Measurements from ENCODE around the gene URI1.

Gene URI1

DNA sequence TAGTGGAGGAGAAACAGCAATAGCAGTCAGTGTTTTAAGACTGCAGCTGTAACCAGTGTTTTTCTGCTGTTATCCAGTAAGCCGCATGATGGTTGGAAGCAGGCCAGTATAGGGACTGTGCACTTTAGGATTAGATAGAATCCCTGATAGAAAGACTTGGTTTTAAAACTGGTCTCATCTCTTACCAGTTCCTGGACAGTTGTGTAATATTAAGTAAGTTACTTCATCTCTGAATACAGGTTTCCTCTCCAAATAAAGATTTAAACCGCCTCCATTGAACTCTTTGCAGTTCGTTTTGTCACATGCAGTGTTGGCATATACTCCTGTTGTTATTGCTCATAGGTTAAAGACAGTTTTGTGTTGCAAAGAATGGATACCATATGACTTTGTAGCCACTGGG is 25.6 kb downstream of the URI1 start:
- H3K9me3 ChIP-seq (ENCODE audit: insufficient read depth, low read length, severe bottlenecking) = no peaks in the 10 kb centered on the region
- no peak for TF ChIP-seq EZH2 (IDR thresholded peaks at IDR 0.05; ENCODE audit: borderline replicate concordance, low read depth, low read length, severe bottlenecking)
- TF ChIP-seq, protein P1, sequence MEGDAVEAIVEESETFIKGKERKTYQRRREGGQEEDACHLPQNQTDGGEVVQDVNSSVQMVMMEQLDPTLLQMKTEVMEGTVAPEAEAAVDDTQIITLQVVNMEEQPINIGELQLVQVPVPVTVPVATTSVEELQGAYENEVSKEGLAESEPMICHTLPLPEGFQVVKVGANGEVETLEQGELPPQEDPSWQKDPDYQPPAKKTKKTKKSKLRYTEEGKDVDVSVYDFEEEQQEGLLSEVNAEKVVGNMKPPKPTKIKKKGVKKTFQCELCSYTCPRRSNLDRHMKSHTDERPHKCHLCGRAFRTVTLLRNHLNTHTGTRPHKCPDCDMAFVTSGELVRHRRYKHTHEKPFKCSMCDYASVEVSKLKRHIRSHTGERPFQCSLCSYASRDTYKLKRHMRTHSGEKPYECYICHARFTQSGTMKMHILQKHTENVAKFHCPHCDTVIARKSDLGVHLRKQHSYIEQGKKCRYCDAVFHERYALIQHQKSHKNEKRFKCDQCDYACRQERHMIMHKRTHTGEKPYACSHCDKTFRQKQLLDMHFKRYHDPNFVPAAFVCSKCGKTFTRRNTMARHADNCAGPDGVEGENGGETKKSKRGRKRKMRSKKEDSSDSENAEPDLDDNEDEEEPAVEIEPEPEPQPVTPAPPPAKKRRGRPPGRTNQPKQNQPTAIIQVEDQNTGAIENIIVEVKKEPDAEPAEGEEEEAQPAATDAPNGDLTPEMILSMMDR (IDR thresholded peaks at IDR 0.05; ENCODE audit: borderline replicate concordance, extremely low read depth, low read length, poor library complexity, severe bottlenecking) = no peak
- H3K4me3 ChIP-seq (ENCODE audit: low read depth in 1 of 2, low read length in 2 of 2) = no peak overlapping the region
- ATAC-seq (ENCODE audit: insufficient read depth, low read depth) (no peak), DNase-seq (no peak)
- no peaks in the 10 kb centered on the region for H3K36me3 ChIP-seq (ENCODE audit: insufficient read depth, low read length)
- no peak overlapping the region for H2AFZ ChIP-seq (ENCODE audit: low read depth, low read length)
- H3K27ac ChIP-seq (ENCODE audit: low read length) = no peak overlapping the region
- no peaks in the 10 kb centered on the region; the same call in 1 of the 2 replicates for H3K4me1 ChIP-seq (ENCODE audit: insufficient read depth, low read length)
- H4K20me1 ChIP-seq (ENCODE audit: insufficient read depth, low read length) = peaks cover 84% of the 10 kb centered on the region
- peaks cover 99% of the 10 kb centered on the region for H3K79me2 ChIP-seq (ENCODE audit: insufficient read depth, low read length)
- H3K27me3 ChIP-seq (ENCODE audit: insufficient read depth, low read length, poor library complexity) = no peaks in the 10 kb centered on the region
- no peak overlapping the region for H3K4me2 ChIP-seq (ENCODE audit: insufficient read depth, low read length)
- no peak overlapping the region for H3K9ac ChIP-seq (ENCODE audit: low read depth, low read length)

DNA sequence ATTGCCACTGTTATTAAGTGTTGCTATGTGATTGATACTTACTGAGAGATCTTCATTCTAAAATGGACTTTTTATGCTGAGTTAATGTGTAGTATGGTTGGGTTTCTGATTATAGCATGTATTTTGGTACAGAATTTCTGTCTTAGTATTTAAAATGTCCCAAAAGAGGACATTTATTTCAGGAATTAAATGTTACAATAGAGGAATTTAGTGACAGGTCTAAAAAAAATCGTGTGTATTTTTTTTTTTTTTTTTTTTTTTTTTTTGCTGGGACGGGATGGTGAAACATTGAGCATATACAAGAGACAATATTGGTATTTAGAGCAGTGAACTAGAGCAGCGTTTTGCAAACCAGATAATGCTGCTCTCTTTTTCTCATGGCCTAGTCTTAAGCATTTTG is 27.9 kb downstream of the URI1 start:
- no peaks in the 10 kb centered on the region; the same call in 1 of the 2 replicates for H3K4me1 ChIP-seq (ENCODE audit: insufficient read depth, low read length)
- no peak overlapping the region for H3K4me3 ChIP-seq (ENCODE audit: low read depth in 1 of 2, low read length in 2 of 2)
- no peak overlapping the region for H3K27ac ChIP-seq (ENCODE audit: low read length)
- no peaks in the 10 kb centered on the region for H3K36me3 ChIP-seq (ENCODE audit: insufficient read depth, low read length)
- peaks cover 99% of the 10 kb centered on the region for H3K79me2 ChIP-seq (ENCODE audit: insufficient read depth, low read length)
- TF ChIP-seq, protein P1 (IDR thresholded peaks at IDR 0.05; ENCODE audit: borderline replicate concordance, extremely low read depth, low read length, poor library complexity, severe bottlenecking) = no peak
- no peak for TF ChIP-seq EZH2 (IDR thresholded peaks at IDR 0.05; ENCODE audit: borderline replicate concordance, low read depth, low read length, severe bottlenecking)
- no peaks in the 10 kb centered on the region for H3K9me3 ChIP-seq (ENCODE audit: insufficient read depth, low read length, severe bottlenecking)
- H3K27me3 ChIP-seq (ENCODE audit: insufficient read depth, low read length, poor library complexity) = no peaks in the 10 kb centered on the region
- peaks cover 82% of the 10 kb centered on the region for H4K20me1 ChIP-seq (ENCODE audit: insufficient read depth, low read length)
- no peak overlapping the region for H2AFZ ChIP-seq (ENCODE audit: low read depth, low read length)
- ATAC-seq (ENCODE audit: insufficient read depth, low read depth) (no peak), DNase-seq (no peak)
- no peak overlapping the region for H3K9ac ChIP-seq (ENCODE audit: low read depth, low read length)
- no peak overlapping the region for H3K4me2 ChIP-seq (ENCODE audit: insufficient read depth, low read length)

DNA sequence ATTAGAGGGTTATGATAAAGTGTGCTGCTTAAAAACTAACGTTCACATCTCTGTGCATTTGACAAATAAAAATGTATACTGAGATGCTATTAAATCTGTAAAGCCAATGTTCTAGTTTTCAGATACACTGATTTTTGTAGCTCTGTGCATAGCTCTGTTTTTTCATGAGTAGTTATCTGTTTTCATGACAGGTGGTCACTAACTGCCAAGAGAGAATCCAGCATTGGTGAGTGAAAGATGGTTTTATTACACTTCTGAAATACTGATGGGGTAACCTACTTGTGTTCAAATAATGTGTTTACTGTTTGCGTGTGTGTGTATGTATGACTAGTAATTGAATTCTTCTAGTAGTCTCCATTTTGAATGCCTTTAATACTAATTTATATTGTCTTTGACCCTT is 29.0 kb downstream of the URI1 start:
- H2AFZ ChIP-seq (ENCODE audit: low read depth, low read length) = no peak overlapping the region
- peaks cover 99% of the 10 kb centered on the region for H3K79me2 ChIP-seq (ENCODE audit: insufficient read depth, low read length)
- H3K4me3 ChIP-seq (ENCODE audit: low read depth in 1 of 2, low read length in 2 of 2) = no peak overlapping the region
- ATAC-seq (ENCODE audit: insufficient read depth, low read depth) (no peak), DNase-seq (no peak)
- H3K9ac ChIP-seq (ENCODE audit: low read depth, low read length) = no peak overlapping the region
- peaks cover 81% of the 10 kb centered on the region for H4K20me1 ChIP-seq (ENCODE audit: insufficient read depth, low read length)
- H3K36me3 ChIP-seq (ENCODE audit: insufficient read depth, low read length) = no peaks in the 10 kb centered on the region
- no peaks in the 10 kb centered on the region for H3K27me3 ChIP-seq (ENCODE audit: insufficient read depth, low read length, poor library complexity)
- TF ChIP-seq, protein P1 (IDR thresholded peaks at IDR 0.05; ENCODE audit: borderline replicate concordance, extremely low read depth, low read length, poor library complexity, severe bottlenecking) = no peak
- TF ChIP-seq EZH2 (IDR thresholded peaks at IDR 0.05; ENCODE audit: borderline replicate concordance, low read depth, low read length, severe bottlenecking) = no peak
- H3K9me3 ChIP-seq (ENCODE audit: insufficient read depth, low read length, severe bottlenecking) = no peaks in the 10 kb centered on the region
- H3K4me1 ChIP-seq (ENCODE audit: insufficient read depth, low read length) = no peaks in the 10 kb centered on the region; the same call in 1 of the 2 replicates
- no peak overlapping the region for H3K27ac ChIP-seq (ENCODE audit: low read length)
- H3K4me2 ChIP-seq (ENCODE audit: insufficient read depth, low read length) = no peak overlapping the region

DNA sequence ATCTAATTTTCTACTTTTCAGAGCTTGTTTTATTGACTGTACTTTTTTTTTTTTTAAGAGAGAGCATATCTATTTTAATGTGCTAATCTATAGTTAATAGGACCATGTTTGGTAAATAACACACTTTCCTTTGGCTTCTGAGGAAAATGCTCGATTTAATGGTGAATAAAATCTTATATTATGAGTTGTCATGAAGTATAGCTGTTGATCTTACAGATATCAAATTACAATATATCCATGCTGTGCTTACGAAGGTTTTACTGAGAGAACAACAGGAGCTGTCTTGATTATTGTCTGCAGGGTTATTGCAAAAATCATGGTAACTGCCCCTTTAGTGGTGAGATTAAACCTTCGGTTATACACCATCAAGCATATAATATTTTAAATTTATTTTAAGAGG is 29.6 kb downstream of the URI1 start:
- no peaks in the 10 kb centered on the region for H3K4me1 ChIP-seq (ENCODE audit: insufficient read depth, low read length)
- no peak overlapping the region for H3K4me3 ChIP-seq (ENCODE audit: low read depth in 1 of 2, low read length in 2 of 2)
- H3K9me3 ChIP-seq (ENCODE audit: insufficient read depth, low read length, severe bottlenecking) = no peaks in the 10 kb centered on the region
- no peak for ATAC-seq (ENCODE audit: insufficient read depth, low read depth)
- no peak overlapping the region for H3K27ac ChIP-seq (ENCODE audit: low read length)
- DNase-seq = no peak
- H2AFZ ChIP-seq (ENCODE audit: low read depth, low read length) = no peak overlapping the region
- TF ChIP-seq, protein P1 (IDR thresholded peaks at IDR 0.05; ENCODE audit: borderline replicate concordance, extremely low read depth, low read length, poor library complexity, severe bottlenecking) = no peak
- no peak for TF ChIP-seq EZH2 (IDR thresholded peaks at IDR 0.05; ENCODE audit: borderline replicate concordance, low read depth, low read length, severe bottlenecking)
- H3K27me3 ChIP-seq (ENCODE audit: insufficient read depth, low read length, poor library complexity) = no peaks in the 10 kb centered on the region
- no peak overlapping the region for H3K4me2 ChIP-seq (ENCODE audit: insufficient read depth, low read length)
- H3K9ac ChIP-seq (ENCODE audit: low read depth, low read length) = no peak overlapping the region
- H3K79me2 ChIP-seq (ENCODE audit: insufficient read depth, low read length) = peaks cover 99% of the 10 kb centered on the region
- H3K36me3 ChIP-seq (ENCODE audit: insufficient read depth, low read length) = no peaks in the 10 kb centered on the region
- peaks cover 81% of the 10 kb centered on the region for H4K20me1 ChIP-seq (ENCODE audit: insufficient read depth, low read length)
